Cerebellar nuclear complex (tissue), 1 donor: Measurements from ENCODE around the gene SBK2.
"Not testable (repeated sequence)": the region's sequence is repeated elsewhere in the genome, so short reads cannot be mapped to it uniquely, and the experiment has no call there.

Experiments used
- DNase-seq, 2 experiments: peaks; one replicate each; lab custom pipeline; 2025; lab: John Stamatoyannopoulos, UW

Gene SBK2, protein sequence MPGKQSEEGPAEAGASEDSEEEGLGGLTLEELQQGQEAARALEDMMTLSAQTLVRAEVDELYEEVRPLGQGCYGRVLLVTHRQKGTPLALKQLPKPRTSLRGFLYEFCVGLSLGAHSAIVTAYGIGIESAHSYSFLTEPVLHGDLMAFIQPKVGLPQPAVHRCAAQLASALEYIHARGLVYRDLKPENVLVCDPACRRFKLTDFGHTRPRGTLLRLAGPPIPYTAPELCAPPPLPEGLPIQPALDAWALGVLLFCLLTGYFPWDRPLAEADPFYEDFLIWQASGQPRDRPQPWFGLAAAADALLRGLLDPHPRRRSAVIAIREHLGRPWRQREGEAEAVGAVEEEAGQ

DNA sequence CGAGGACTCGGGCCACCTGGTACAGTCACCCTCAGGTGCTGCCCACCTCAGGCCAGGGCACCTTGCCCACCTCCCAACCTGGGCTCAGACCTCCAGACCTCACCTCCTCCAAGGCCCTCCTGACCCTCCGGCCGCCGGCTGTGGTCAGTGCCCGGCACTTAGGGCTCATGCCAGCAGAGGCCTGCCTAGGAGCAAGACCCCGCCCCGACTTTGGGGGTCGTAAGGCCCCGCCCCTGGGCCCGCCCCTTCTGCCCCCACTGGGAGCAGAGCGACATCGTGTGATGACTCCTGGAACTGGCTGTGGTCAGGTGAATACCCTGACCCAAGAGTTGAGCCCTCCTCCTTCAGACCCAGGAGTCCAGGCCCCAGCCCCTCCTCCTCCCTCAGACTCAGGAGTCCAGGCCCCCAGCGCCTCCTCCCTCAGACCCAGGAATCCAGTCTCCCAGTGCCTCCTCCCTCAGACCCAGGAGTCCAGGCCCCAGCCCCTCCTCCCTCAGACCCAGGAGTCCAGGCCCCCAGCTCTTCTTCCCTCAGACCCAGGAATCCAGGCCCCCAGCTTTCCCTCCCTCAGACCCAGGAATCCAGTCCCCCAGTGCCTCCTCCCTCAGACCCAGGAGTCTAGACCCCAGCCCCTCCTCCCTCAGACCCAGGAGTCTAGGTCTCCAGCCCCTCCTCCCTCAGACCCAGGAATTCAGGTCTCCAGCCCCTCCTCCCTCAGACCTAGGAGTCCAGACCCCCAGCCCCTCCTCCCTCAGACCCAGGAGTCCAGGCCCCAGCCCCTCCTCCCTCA lies at the start of gene SBK2:
SBK2 (minus strand) TSS at position 183 of the 790 bp plus-strand sequence. CDS start 839 bp downstream, outside the sequence.
- DNase-seq = no peak

DNA sequence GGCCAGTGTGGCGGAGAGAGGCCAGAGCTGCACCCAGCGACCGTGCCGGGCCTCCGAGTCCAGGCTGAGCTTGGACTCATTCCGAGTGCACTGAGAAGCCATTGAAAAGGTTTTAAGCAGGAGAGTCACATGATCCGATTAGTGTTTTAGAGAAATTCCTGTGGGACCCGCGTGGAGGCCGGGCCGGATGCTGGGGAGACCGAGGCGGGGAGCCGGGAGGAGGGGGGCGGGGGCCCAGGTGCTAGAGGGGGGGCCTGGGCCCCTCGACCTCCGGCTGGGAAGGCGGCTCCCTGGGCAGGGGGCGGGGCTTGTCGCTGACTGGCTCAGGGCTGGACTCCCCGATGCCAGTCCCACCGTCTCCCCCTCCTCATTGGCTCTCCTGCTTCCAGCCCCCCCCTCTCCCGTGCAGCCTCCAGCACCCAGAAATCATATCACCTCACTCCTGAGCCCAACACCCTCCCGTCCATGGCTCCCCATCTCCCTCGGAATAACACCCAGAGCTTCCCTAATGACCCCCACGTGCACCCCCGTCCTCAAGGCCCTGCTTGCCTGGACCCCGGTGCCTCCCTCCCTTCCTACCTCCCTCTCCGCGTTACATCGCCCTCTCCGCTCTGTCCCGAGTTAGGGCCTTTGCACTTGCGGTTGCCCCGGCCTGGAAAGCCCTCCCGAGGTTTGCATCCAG lies 48.9 kb upstream of the SBK2 start:
- DNase-seq = no peak

DNA sequence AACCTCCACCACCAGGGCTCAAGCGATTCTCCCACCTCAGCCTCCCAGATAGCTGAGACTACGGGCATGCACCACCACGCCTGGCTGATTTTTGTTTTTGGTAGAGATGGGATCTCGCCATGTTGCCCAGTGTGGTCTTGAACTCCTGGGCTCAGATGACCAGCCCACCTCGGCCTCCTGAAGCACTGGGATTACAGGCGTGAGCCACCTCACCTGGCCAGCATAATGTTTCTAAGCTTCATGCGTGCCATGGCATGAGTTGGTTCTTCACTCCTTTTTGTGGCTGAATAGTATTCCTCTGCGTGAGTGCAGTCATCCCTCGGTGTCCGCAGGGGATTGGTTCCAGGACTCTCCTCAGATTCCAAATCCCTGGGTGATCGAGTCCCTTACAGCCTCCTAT lies 47.9 kb upstream of the SBK2 start:
- DNase-seq = no peak

DNA sequence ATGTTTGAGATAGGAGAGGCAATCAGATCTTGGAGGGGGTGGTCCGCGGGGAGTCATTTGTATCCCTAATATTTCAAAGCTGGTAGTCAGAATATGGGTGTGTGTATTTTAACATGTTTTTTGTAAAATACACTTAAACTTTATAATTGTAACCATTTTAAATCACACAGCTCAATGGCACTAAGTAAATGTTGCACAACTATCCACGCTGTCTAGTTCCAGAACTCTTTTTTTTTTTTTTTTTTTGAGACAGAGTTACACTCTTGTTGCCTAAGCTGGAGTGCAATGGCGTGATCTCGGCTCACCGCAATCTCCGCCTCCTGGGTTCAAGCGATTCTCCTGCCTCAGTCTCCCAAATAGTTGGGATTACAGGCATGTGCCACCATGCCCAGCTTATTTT lies 47.0 kb upstream of the SBK2 start:
- DNase-seq = not testable (repeated sequence)

DNA sequence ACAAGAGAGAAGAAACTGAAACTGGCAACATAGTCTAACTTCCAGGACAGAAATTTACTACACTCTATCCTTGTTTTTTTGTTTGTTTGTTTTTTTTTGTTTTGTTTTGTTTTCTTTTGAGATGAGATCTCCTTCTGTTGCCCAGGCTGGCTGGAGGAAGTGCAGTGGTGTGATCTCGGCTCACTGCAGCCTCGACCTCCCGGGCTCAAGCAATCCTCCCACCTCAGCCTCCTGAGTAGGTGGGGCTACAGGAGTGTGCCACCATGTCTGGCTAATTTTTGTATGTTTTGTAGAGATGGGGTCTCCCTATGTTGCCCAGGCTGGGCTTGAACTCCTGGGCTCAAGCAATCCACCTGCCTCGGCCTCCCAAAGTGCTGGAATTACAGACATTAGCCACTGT lies 45.4 kb upstream of the SBK2 start:
- DNase-seq = not testable (repeated sequence)

DNA sequence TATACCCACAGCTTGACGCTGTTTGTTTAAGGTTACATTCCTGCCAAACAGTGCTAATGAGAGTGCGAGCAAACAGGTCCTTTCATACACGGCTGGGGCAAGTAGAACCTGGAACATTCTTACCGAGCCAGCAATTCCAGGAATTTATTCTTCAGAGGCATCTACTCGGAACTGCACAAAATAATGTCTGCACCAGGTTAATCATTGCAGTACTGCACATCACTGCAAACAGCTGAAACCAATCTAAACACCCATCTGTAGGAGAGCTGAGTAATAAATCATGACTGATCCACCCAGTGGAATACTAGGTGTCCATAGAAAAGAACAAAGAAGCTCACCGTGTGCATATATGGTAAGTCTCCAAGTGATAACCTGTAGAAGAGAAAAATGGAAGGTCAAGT lies 44.9 kb upstream of the SBK2 start:
- no peak for DNase-seq

DNA sequence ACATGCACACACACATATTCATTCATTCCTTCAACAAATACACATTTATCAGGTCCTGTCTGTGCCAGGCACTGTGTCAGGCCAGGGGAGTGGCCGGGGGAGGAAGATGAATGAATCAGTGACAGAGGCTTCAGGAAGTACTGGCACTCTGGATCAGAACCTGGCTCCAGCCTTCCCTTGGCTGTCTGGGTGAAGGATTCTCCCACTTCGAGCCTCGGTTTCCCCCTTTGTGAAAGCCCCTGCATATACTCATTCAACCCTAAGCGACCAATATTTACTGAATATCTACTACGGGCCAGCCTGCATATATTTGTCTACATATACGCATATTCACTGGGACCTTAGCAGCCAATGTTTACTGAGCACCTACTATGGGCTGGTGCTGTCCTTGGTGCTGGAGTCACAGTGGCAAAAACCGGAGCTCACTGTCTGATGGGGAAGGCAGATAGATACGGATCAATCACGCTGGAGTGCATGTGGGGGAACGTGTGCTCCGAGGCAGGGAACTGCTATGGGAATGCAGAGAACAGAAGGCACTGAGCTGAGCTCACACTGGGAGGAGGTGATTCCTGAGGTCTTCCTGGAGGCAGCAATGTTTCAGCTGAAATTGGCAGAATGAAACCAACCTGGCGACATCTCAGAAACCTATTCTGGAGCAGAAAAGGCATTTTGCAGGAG lies 44.4 kb upstream of the SBK2 start:
- DNase-seq = no peak

DNA sequence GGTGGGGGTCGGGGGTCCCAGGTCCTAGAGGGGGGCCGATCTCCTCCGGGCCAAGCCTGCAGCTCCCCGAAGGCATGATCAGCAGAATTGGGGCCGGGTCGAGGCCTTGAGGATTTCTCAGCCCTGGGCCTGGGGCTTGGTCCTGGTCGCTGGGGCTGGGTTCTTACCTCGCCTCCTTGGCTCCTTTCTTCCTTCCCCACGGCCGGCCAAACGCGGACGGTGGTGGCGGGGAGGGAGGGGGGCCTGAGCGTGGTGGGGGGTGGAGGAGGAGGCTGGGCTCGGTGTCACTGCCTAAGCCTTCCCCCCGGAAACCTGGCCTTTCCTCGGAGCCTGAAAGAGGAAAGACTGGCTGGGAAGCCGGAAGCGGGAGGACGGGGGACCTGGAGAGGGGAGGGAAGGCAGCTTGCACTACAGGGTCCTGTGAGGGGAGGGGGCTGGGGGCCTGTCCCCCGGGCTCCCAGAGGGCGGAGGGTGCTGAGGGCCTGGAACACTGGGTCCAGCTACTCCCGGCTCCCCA lies 43.8 kb upstream of the SBK2 start, which contains the start of gene ZNF579:
ZNF579 (minus strand) TSS at position 221 of the 517 bp plus-strand sequence. CDS start 1,209 bp downstream, outside the sequence.
- peak in 1 of 2 experiments; percentile 54 for DNase-seq

DNA sequence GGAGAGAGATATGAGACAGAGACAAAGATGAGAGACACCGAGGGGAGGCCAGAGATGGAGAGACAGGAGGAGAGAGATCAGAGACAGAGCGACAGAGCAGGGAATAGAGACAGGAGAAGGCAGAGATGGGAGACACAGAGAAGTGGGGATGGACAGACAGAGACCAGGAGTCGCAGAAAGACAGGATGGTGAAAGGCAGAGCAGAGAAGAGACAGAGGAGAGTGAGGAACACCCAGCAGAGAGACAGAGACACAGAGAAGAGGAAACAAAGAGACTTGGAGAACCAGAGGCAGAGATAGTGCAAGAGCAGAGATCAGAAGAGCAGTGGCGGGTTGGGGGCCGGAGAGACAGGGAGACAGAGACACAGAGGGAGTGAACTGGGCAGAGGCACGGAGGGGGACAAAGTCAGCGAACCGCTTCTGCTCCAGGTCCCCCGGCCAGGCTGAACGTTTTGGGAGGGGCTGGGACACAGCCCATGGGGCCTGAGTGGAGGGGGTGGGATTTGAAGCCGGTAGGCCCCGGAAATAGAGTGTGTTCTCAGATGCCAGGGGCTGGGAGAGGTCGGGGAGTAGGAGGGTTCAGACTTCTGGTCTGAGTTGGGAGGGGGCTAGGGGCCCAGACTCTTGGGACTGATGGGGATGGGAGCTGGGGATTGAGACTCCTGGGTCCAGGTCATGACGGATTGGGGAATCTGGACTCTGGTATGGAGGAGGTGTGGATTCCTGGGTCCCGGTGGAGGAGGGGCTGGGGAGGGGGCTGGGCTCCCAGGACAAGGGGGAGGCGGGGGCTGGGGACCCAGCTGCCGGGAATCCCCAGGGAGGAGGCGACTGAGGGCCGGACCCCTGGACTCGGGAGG lies 43.1 kb upstream of the SBK2 start:
- DNase-seq = no peak

DNA sequence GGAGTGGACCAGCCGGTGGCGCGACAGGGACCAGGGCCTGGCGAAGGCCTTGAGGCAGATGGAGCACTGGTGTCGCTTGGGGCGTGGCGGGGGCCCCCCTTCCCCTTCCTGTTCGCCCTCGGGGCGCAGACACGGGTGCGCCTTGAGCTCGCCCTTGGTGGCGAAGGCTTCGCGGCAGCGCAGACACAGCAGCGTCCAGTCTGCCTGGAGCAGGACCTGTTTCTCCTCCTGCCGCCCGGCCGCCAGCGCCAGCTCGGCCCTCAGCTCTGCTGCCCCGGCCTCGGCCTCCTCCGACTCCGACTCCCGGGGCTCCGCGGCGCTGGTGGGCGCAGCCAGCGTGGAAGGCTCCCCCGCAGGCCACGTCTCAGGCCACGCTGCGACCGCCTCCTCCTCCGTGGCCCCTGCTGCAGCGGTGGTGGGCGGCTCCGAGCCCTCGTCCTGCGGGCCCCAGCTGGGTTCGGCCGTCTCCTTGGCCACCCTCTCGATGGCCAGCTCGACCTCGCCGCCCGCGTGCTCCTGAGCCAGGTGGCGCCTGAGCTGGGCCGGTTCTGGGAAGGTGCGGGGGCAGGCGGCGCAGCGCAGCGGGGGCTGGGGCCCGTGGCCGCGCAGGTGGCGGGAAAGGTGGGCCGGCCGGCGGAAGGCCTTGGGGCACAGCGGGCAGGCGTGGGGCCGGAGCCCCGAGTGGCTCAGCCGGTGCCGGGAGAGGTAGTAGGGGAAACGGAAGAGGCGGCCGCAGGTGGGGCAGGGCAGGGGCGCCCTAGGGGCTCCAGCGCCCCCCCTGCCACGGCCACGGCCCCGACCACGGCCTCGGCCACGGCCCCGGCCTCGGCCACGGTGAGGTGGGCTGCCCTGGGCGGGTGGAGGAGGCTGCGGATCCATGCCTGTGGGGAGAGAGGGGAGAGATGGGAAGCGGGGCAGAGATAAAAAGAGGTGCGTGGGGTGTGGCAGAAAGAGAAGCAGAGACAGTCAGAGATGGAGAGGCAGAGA lies 42.1 kb upstream of the SBK2 start:
- no peak for DNase-seq

DNA sequence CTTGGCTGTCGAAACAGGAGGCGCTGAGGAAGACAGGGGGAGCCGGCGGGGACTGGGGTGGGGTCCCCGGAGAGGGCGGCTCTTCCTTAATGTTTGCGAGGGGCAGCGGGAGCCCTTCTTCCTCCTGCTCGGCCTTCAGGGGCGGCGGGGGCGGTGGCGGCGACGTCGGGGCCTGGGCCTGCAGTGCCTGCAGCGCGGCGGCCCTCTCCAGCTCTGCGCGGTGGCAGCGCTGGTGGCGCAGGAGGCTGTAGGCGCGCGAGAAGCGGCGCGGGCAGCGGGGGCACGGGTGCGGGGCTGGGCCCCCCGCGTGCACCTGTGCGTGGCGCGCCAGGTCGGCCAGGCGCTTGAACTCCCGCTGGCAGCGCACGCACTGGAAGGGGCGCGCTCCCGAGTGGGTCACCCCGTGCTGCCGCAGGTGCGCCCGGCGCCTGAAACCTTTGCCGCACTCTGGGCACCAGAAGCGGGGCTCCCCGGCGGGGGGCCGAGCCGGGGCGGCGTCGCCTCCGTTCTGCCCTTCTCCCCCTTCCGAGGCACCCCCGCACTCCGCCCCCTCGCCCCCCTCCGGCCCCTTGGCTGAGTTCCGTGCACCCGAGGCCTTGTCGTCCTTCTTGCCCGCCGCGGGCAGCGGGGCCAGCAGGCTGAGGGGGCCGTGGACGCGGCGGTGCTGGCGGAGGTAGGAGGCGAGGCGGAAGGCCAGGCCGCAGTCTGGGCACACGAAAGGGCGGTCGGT lies 41.3 kb upstream of the SBK2 start:
- DNase-seq = no peak

DNA sequence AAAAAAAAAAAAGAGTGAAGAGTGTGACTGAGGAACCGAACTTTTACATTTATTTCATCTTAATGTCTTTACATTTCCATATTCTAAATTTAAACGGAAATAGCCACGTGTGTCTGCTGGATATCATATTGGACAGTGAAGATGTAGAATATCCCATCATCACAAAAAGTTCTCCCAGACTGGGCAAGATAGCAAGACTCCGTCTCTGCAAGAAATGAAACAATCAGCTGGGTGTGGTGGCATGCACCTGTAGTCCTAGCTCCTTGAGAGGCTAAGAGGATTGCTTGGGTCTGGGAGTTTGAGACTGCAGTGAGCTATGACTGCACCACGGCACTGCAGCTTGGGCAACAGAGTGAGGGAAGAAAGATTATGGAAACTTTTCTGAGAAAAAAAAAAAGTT lies 39.8 kb upstream of the SBK2 start:
- DNase-seq = no peak

DNA sequence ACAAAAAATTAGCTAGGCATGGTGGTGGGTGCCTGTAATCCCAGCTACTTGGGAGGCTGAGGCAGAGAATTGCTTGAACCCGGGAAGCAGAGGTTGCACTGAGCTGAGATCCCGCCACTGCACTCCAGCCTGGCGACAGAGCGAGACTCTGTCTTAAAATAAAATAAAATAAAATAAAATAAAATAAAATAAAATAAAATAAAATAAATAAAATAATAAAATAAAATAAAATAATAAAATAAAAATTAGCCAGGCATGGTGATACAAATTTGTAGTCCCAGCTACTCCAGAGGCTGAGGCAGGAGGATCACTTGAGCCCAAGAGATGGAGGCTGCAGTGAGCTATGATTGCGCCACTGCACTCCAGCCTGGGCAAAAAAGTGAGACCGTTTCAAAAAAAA lies 37.0 kb upstream of the SBK2 start:
- not testable (repeated sequence) for DNase-seq

DNA sequence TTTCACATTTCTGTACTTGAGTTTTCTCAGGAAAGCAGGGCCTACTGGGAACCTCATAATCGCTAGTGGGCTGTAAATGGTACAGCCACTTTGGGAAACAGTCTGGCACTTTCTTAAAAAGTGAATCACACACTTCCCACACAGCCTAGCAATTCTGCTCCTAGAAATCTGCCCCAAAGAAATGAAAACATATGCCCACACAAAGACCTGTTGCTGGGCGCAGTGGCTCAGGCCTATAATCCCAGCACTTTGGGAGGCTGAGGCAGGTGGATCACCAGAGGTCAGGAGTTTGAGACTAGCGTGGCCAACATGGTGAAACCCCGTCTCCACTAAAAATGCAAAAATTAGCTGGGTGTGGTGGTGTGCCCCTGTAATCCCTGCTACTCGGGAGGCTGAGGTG lies 32.5 kb upstream of the SBK2 start:
- DNase-seq = not testable (repeated sequence)

DNA sequence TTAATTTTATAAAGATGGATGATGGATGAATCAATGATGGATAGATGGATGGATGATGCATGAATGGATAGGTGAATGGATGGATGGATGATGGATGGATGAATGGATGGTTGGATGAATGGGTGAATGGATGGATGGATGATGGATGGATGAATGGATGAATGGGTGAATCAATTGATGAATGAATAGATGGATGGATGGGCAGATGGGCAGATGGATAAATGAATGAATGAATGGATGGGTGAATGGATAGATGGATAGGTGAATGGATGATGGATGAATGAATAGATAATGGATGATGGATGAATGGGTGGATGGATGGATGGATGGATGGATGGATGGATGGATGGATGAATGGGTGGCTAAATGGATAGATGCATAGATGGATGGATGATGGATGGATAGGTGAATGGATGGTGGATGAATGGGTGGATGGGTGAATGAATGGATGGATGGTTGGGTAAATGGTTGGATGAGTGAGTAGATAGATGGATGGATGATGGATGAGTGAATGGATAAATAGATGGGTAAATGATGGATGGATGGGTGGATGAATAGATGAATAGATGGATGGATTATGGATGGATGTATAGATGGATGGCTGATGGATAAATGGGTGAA lies 30.9 kb upstream of the SBK2 start:
- DNase-seq = no peak

DNA sequence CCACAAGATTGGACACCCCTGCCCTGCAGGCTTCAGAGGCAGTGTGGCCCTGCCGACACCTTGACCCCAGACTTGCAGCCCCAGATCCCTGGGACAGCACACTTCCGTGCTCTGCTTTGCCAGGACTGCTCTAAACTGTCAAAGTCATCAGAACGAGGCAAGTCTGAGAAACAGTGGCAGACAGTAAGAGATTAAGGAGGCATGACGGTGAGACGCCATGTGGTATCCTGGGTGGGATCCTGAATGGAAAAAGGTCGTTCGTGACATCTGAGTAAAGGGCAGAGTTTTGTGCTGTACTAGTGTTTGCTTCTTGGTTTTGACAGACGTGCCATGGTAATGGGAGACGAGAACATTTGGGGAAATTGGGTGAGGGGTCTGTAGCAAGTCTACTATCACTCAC lies 29.9 kb upstream of the SBK2 start:
- DNase-seq = no peak

DNA sequence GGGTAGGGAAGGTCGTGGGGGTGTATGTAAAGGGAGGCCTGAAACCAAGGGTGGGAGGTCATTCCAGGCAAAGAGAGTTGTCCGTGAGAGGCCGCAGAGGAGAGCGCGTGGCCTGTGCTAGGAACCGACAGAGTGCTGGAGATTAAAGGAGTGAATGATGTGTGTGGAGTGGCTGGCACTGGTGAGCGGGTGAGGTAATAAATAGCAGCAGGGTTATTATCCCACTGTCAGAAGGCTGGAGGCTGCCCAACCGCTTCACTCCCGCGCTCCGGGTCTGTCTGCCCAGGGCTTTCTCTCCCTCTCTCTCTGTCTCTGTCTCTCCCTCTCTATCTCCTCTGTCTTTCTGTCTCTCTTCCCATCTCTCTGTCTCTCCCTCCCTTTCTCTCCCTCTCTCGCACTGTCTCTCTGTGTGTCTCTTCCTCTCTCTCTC lies 26.3 kb upstream of the SBK2 start:
- DNase-seq = peak; percentile 68 to 87

DNA sequence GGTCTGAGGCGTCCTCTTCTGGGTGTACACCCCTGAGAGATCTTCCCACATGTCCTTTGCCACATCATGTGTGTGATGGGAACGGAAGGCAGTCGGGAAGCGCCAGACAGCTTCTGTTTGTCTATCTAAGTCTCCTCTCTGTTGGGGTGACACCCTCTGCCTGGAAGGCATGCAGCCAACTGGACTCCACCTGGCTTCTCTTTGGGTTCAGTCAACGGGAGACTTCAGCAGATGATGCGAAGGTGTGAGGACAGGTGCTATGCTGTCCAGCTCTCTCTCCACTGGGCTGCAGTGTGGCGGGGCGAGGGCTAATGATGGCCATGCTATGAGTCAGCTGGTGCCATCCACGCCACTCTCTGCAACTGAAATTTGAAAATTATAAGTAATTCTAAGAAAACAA lies 22.8 kb upstream of the SBK2 start:
- no peak for DNase-seq
